Measurements from ENCODE around the gene TMEM95.

- no peak for TF ChIP-seq EP300 (IDR thresholded peaks at IDR 0.05; ENCODE audit: borderline replicate concordance)
- TF ChIP-seq MAX (IDR thresholded peaks at IDR 0.05), result no peak
- no peak for TF ChIP-seq CREB1 (IDR thresholded peaks at IDR 0.05; ENCODE audit: low read depth)
- TF ChIP-seq TEAD4 (IDR thresholded peaks at IDR 0.05), result no peak
- TF ChIP-seq RAD21 (IDR thresholded peaks at IDR 0.05; ENCODE audit: low read depth), result no peak
- no peak for TF ChIP-seq EGR1 (IDR thresholded peaks at IDR 0.05)
- TF ChIP-seq TCF12 (IDR thresholded peaks at IDR 0.05; ENCODE audit: low read depth), result no peak
- no peak for TF ChIP-seq REST (IDR thresholded peaks at IDR 0.05; ENCODE audit: low read depth)
- no peak for TF ChIP-seq ZBTB7A (IDR thresholded peaks at IDR 0.05; ENCODE audit: low read depth)
- TF ChIP-seq NFIC (IDR thresholded peaks at IDR 0.05), result no peak
These were observed 14.8 kb upstream of the TMEM95 start for GRCh38 chr17:7340179-7340578.
